HG03175 (cell line): ENCODE results near the gene NFIA.

ENCODE experiments used
- ATAC-seq: cut with Tn5 transposase; IDR thresholded peaks from one replicate; pipeline ENCODE4 v1.9.1; 2021; ENCODE audit warnings: mild to moderate bottlenecking, moderate library complexity; ENCODE audit not compliant: unreplicated experiment

NFIA gene

GRCh38 chr1:61469365-61469764, 387.0 kb downstream of the NFIA start:
- no peak for ATAC-seq

GRCh38 chr1:61472876-61473275, 390.5 kb downstream of the NFIA start:
- ATAC-seq, result no peak

GRCh38 chr1:61474269-61474817, 392.0 kb downstream of the NFIA start:
- ATAC-seq, result no peak

GRCh38 chr1:61474963-61475362, 392.6 kb downstream of the NFIA start:
- no peak for ATAC-seq

GRCh38 chr1:61477301-61477700, 394.9 kb downstream of the NFIA start:
- no peak for ATAC-seq

- ATAC-seq, result no peak
Observed at GRCh38 chr1:61480273-61480935, 398.0 kb downstream of the NFIA start.

- no peak for ATAC-seq
Observed at GRCh38 chr1:61481315-61481715, 399.0 kb downstream of the NFIA start.

- ATAC-seq, result no peak
Observed at GRCh38 chr1:61482170-61482734, 399.9 kb downstream of the NFIA start.

GRCh38 chr1:61486783-61487536, 404.6 kb downstream of the NFIA start:
- no peak for ATAC-seq

- no peak for ATAC-seq
Observed at GRCh38 chr1:61487801-61488200, 405.4 kb downstream of the NFIA start.

- ATAC-seq, result no peak
Observed at GRCh38 chr1:61490924-61491323, 408.6 kb downstream of the NFIA start.

- ATAC-seq, result no peak
Observed at GRCh38 chr1:61491497-61491896, 409.1 kb downstream of the NFIA start.

- ATAC-seq, result no peak
Observed at GRCh38 chr1:61494000-61494399, 411.6 kb downstream of the NFIA start.

GRCh38 chr1:61496501-61496900, 414.1 kb downstream of the NFIA start:
- ATAC-seq, result no peak

- no peak for ATAC-seq
Observed at GRCh38 chr1:61497013-61497412, 414.7 kb downstream of the NFIA start.

GRCh38 chr1:61498342-61498741, 416.0 kb downstream of the NFIA start:
- no peak for ATAC-seq

- no peak for ATAC-seq
Observed at GRCh38 chr1:61501971-61502916, 419.9 kb downstream of the NFIA start.

- no peak for ATAC-seq
Observed at GRCh38 chr1:61504305-61504704, 421.9 kb downstream of the NFIA start.

- ATAC-seq, result no peak
Observed at GRCh38 chr1:61504852-61505390, 422.6 kb downstream of the NFIA start.

- no peak for ATAC-seq
Observed at GRCh38 chr1:61506236-61506635, 423.9 kb downstream of the NFIA start.
